OCI-LY7 (cell line): Measurements from ENCODE around the gene PCDHB2.
"Not testable (repeated sequence)": the region's sequence is repeated elsewhere in the genome, so short reads cannot be mapped to it uniquely, and the experiment has no call there.

ENCODE experiments used
- EZH2phosphoT487 ChIP-seq: fragments of 200-600 bp; sonication (generic); IDR thresholded peaks from 2 replicates; pipeline ENCODE4 v1.6.1; 2018; ENCODE audit warnings: low read depth, borderline replicate concordance, mild to moderate bottlenecking, mixed run types, antibody characterized with exemption, low read length, moderate library complexity, mixed read lengths
- TF ChIP-seq, protein P1 (sequence below): fragments of 200-600 bp; sonication (generic); conservative IDR thresholded peaks from 2 replicates; pipeline ENCODE4 v1.5.1; 2014; ENCODE audit warnings: mild to moderate bottlenecking, antibody characterized with exemption, low read length, moderate library complexity, mixed read lengths

DNA sequence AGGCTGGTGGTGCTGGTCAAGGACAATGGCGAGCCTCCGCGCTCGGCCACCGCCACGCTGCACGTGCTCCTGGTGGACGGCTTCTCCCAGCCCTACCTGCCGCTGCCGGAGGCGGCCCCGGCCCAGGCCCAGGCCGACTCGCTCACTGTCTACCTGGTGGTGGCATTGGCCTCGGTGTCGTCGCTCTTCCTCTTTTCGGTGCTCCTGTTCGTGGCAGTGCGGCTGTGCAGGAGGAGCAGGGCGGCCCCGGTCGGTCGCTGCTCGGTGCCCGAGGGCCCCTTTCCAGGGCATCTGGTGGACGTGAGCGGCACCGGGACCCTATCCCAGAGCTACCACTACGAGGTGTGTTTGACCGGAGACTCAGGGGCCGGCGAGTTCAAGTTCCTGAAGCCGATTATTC, 42.9 kb downstream of the PCDHB2 start:
- TF ChIP-seq, protein P1, sequence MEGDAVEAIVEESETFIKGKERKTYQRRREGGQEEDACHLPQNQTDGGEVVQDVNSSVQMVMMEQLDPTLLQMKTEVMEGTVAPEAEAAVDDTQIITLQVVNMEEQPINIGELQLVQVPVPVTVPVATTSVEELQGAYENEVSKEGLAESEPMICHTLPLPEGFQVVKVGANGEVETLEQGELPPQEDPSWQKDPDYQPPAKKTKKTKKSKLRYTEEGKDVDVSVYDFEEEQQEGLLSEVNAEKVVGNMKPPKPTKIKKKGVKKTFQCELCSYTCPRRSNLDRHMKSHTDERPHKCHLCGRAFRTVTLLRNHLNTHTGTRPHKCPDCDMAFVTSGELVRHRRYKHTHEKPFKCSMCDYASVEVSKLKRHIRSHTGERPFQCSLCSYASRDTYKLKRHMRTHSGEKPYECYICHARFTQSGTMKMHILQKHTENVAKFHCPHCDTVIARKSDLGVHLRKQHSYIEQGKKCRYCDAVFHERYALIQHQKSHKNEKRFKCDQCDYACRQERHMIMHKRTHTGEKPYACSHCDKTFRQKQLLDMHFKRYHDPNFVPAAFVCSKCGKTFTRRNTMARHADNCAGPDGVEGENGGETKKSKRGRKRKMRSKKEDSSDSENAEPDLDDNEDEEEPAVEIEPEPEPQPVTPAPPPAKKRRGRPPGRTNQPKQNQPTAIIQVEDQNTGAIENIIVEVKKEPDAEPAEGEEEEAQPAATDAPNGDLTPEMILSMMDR = not testable (repeated sequence)
- not testable (repeated sequence) for TF ChIP-seq EZH2phosphoT487
